HG03460 (cell line): ENCODE results near the gene BBS12.

ENCODE experiments used
- ATAC-seq: cut with Tn5 transposase; IDR thresholded peaks from one replicate; pipeline ENCODE4 v1.9.1; 2021; ENCODE audit not compliant: unreplicated experiment

The BBS12 gene

GRCh38 chr4:122732329-122733026, at the start of gene BBS12:
TSS of gene BBS12 (plus strand) at chr4:122732704. CDS start at chr4:122741893, 9,189 bp downstream.
- peak; percentile 100 for ATAC-seq

- ATAC-seq, result no peak
Observed at GRCh38 chr4:122686691-122687090, 45.8 kb upstream of the BBS12 start.

GRCh38 chr4:122687531-122688061, 44.9 kb upstream of the BBS12 start:
- no peak for ATAC-seq

GRCh38 chr4:122688529-122689140, 43.9 kb upstream of the BBS12 start:
- ATAC-seq, result no peak

- peak; percentile 91 for ATAC-seq
Observed at GRCh38 chr4:122689972-122690371, 42.5 kb upstream of the BBS12 start.

GRCh38 chr4:122691988-122692387, 40.5 kb upstream of the BBS12 start:
- ATAC-seq, result no peak

- ATAC-seq, result no peak
Observed at GRCh38 chr4:122692641-122693520, 39.6 kb upstream of the BBS12 start.

- no peak for ATAC-seq
Observed at GRCh38 chr4:122695226-122695625, 37.3 kb upstream of the BBS12 start.

GRCh38 chr4:122700178-122700725, 32.3 kb upstream of the BBS12 start:
- ATAC-seq, result no peak

GRCh38 chr4:122701061-122701460, 31.4 kb upstream of the BBS12 start:
- no peak for ATAC-seq

- ATAC-seq, result no peak
Observed at GRCh38 chr4:122701965-122702364, 30.5 kb upstream of the BBS12 start.

- ATAC-seq, result no peak
Observed at GRCh38 chr4:122702939-122703338, 29.6 kb upstream of the BBS12 start.

GRCh38 chr4:122703868-122704267, 28.6 kb upstream of the BBS12 start:
- no peak for ATAC-seq

- no peak for ATAC-seq
Observed at GRCh38 chr4:122705009-122705408, 27.5 kb upstream of the BBS12 start.

- no peak for ATAC-seq
Observed at GRCh38 chr4:122705547-122706117, 26.9 kb upstream of the BBS12 start.

GRCh38 chr4:122706511-122706910, 26.0 kb upstream of the BBS12 start:
- no peak for ATAC-seq

- no peak for ATAC-seq
Observed at GRCh38 chr4:122707497-122707896, 25.0 kb upstream of the BBS12 start.

- no peak for ATAC-seq
Observed at GRCh38 chr4:122709236-122709635, 23.3 kb upstream of the BBS12 start.

- no peak for ATAC-seq
Observed at GRCh38 chr4:122710434-122711308, 21.8 kb upstream of the BBS12 start.

- ATAC-seq, result no peak
Observed at GRCh38 chr4:122711919-122712318, 20.6 kb upstream of the BBS12 start.
